ENCODE measurements around the gene BID.
"Not testable (repeated sequence)": the region's sequence is repeated elsewhere in the genome, so short reads cannot be mapped to it uniquely, and the experiment has no call there.

BID gene

GRCh38 chr22:17769013-17769715 is 5.1 kb downstream of the BID start:
- no peak for DNase-seq (ENCODE audit: low read depth)

DNA sequence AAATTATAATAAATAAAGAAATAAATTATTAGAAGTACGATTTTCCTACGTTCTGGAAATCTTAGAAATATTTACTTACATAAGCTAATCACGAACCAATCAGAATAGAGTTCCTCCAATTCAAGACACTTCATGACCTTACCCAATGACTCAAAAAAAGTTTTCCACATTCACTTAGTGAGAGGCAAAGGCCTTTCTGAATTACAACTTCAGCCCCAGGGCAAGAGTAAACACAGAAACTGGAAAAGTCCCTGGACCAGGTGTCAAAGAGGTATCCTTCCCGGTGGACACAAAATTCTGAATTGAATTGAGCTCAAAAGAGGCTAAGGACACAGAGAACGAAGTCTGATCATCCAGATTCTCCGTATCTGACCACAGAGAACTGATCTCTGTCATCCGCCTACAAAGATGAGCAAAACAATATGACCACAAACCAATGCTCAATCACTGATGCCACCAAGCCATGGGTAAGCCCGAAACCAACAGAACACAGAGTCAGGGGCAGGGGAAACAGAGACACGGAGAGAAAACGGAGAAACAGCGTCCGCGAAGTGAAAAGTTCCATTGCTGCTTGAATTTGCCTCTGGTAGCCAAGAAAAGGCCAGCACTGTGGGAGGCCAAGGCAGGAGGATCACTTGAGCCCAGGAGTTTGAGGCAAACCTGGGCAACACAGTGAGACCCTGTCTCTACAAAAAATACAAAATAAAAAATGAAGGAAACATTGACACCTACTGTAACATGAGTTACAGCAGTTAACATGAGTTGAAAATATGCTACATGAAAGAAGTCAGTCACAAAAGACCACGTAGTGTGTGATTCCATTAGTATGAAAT is 6.8 kb downstream of the BID start:
- peak; percentile 23 for DNase-seq (ENCODE audit: low read depth)

GRCh38 chr22:17764852-17765251 is 9.4 kb downstream of the BID start:
- not testable (repeated sequence) for DNase-seq (ENCODE audit: low read depth)

DNA sequence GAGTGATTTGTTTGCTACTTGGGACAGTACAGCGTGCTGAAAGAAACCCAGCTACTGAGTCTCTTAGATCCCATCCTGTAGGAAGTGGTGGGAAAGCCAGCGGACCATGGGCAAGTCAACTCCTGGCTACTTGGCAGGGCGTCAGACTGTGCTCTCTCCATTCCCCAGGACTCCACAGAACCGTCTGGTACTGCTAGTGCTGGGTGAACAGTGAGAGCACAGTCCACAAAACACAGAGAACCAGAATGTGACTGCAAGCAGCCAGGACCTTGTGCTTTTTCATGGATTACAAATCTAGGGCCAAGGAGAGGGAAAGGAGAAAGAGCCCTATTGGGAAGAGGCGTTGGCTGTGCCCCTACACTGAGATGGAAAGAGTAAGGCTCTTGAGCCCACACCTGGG is 10.2 kb downstream of the BID start:
- no peak for DNase-seq (ENCODE audit: low read depth)

DNA sequence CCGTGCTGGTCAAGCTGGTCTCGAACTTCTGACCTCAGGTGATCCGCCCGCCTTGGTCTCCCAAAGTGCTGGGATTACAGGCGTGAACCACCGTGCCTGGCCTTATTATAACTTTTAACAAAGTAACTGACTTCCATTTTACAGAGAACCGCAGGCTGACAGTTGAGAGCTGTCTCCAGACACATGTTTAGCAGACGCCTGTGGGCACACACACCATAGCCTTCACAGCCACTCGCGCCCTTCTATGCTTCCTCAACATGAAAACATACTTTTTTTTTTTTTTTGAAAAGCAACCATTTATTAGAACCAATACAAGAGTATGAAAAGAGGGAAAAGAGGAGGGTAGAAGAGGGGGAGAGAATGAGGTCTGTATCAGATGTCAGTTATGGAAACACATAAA is 10.8 kb downstream of the BID start:
- DNase-seq (ENCODE audit: low read depth): not testable (repeated sequence)

DNA sequence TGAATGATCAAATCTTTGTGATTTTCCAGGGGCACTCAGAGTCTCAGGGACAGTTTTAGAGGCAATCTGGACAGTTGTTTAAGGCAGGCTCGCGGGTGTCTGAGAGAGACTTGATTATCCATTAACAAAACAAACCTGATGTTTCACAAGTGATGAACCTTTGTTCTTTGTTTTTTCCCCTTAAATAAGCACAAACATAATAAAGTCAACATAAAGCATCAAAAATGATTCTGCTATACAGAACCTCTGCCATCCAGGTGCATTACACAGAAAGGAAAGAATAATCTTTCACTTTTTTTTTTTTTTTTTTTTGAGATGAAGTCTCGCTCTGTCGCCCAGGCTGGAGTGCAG is 13.2 kb downstream of the BID start:
- no peak for DNase-seq (ENCODE audit: low read depth)

DNA sequence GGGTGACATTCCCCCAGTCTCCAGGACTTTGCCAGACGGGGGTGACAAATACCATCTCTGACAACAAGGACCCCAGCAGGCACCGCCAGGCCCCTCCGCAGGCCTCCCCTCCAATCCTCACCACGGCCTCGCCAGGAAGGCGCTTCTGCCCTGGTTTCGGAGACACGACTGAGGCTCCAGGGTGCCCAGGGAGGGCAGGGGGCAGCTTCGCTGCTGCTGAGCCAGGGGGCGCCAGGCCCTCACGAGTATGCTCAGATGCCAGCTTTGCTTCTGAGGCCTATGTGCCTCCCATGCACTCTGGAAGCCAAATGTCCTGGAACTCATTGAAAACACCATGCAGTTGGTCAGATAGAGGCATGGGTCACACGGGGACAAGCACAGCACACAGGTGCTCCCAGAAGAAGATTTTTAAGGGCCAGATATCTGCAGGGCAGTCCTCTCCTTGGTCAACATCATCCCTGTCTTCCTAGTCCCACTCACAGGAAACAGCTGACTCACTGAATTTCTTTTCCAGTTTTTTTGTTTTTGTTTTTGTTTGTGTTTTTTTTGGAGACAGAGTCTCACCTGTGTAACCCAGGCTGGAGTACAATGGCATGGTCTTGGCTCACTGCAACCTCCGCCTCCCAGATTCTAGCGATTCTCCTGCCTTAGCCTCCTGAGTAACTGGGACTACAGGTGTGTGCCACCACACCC is 19.9 kb downstream of the BID start:
- DNase-seq (ENCODE audit: low read depth): no peak

- no peak for DNase-seq (ENCODE audit: low read depth)
These were observed 20.8 kb downstream of the BID start for GRCh38 chr22:17753401-17753989.

- no peak for DNase-seq (ENCODE audit: low read depth)
These were observed 22.7 kb downstream of the BID start for GRCh38 chr22:17751596-17751995.

- no peak for DNase-seq (ENCODE audit: low read depth)
These were observed 24.5 kb downstream of the BID start for GRCh38 chr22:17749605-17750395.

DNA sequence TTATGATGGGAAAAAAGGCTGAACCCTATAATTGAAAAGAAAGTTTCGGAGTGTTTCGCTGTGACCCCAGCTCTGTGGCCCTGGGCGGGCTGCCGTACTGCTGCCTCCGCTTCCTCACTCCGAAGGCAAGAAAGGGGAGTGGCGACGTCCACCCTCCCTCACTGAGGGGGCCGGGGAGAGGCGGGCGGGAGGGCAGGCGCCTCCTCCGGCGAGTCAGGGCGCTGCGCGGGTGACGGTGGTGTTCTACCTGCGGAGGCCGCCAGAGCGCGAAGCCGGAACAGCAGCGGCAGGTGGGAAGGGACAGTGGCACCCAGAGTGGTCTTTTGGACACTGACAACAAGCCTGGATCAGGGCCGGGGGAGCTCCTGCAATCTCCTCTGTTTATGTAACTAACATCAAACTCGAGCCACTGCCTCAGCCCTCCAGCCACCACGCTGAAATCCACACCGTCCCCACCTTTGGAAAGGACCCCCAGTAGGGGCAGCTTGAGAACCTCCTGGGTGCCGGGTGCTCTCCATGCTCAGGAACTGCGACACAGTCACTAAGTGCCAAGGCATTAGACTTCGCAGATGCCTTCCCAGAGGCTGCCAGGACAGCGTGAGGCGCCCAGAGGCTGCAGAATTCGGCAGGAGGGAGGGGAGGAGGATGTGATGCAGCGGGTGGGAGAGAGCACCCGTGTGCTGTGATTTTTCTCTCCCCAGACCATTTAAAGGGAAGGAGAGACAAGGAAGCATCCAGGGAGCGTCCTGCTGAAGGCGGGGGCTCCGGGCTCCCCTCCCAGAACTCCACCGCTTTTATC is 25.5 kb downstream of the BID start:
- no peak for DNase-seq (ENCODE audit: low read depth)

GRCh38 chr22:17746916-17747315 is 27.4 kb downstream of the BID start:
- DNase-seq (ENCODE audit: low read depth): no peak

GRCh38 chr22:17744430-17744829 is 29.8 kb downstream of the BID start:
- no peak for DNase-seq (ENCODE audit: low read depth)

DNA sequence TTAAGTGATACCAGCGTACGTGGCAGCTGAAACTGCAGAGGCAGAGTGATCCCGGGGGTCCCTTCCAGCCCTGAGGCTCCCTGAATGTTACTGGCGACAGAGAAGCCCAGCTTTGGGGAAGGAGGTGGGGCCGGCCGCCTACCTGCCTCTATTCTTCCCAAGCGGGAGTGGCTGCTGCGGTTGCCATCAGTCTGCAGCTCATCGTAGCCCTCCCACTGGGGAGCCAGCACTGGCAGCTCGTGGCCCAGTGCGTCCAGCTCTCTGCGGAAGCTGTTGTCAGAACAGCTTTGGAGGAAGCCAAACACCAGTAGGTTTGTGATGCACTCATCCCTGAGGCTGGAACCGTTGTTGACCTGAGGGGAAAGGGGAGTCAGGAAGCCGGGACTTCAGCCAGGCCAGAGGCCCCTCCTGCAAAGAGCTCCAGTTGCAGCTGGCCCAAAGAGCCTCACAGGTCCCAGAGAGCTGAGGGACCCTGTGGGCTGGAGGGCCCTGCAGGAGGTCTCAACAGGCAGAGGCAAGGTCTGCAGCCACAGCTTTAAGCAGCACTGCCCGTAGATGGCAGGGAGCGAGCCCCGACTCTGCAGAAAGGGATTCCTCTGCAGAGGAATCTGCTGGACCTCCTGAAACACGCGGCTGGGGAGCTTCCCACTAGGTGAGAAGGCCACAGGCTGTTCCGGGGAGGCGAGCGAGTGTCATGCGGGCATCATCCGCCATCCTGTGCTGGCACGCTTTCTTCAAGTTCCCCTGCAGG is 30.4 kb downstream of the BID start:
- no peak for DNase-seq (ENCODE audit: low read depth)

GRCh38 chr22:17742527-17742902 is 31.8 kb downstream of the BID start:
- DNase-seq (ENCODE audit: low read depth): peak; percentile 40

- DNase-seq (ENCODE audit: low read depth): no peak
These were observed 32.3 kb downstream of the BID start for GRCh38 chr22:17741866-17742526.

DNA sequence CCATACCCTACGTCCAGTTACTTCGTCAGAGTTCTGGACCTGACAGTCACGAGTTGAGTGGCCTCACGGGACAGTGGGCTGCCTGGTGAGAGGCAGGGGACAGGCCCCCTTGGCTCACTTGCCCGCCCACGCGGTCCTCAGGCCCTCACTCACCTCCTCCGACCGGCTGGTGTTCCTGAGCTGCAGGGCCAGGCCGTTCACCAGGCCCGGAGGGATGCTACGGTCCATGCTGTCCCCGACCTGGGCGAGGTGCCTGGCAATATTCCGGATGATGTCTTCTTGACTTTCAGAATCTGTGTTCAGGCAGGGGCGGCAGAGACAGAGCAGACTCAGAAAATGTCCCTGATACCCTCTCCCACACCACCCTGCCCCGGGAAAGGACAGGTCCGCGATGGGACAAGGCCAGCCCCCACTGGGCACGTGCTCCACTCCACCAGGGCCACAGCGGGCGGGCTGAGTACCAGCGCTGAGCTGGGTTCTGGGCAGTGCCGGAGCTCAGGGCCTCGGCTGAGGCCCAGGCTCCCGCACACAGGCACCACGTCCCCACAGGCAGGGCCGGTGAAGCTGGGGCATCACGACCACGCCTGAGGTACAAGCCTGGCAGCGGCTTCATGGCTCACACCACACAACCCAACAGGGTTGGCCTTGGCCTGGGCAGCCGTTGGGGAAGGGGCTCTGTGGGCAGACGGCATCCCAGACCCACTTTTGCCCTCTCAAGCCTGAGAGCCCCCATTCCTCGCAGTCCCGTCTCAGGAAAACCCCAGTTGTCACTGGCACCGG is 34.9 kb downstream of the BID start:
- no peak for DNase-seq (ENCODE audit: low read depth)

DNA sequence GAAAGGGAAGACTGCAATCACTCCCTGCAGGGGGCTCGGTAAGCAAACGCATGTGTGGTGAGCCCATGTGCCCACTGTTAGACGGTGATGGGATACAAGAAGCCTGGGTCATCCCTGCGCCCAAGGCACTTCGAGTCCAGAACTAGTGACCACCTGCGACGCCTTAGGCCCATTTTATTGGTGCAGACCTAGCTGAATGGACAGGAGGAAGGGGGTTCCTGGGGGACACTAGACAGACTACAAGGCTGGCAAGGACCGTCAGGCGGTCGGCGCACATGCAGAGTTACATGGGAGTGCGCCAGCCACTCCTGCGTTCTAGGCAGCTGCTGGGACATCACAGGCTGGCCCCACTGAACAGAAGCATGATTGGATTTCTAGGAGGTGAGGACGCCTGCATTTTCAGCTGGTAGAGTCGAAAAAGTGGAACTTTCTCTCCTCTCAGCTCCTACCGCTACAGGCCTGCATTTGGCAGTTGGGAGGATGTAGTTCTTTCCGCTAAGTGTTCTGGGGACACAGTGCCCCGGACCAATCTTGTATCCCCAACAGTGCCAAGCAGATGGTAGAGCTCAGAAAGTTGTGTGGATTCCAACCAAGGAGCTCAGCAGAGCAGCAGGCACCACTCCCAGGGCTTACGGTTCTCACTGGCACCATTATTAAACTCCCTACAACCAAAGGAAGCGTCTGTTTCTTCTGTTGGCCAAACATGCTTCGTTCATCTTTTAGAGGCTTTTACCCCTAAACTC is 35.7 kb downstream of the BID start:
- DNase-seq (ENCODE audit: low read depth): no peak
